Measurements from ENCODE around the gene TMEM100. TPM values are rescaled to one million over a fixed set of nuclear protein-coding genes. Genes with fewer than 3 reads are reported as not detected.

The TMEM100 gene
- total and polyA plus RNA-seq, 10 of the 15 experiments (the other 5 are each of a cell fraction or from before 2014, with no cell fraction given) = not detected

GRCh38 chr17:55676274-55676673 is 46.4 kb downstream of the TMEM100 start:
- no peaks in the 10 kb centered on the region for H3K79me2 ChIP-seq (ENCODE audit: control insufficient read depth, insufficient read depth, low read length)
- in situ Hi-C loops (cut with MboI) = no loop called here
- H3K36me3 ChIP-seq (ENCODE audit: control insufficient read depth in 2 of 2, insufficient read depth in 2 of 2, low read length in 1 of 2) = no peaks in the 10 kb centered on the region
- no peak overlapping the region for H3K4me2 ChIP-seq (ENCODE audit: control insufficient read depth, insufficient read depth)
- H3K9me3 ChIP-seq (replicated peaks; ENCODE audit: control insufficient read depth, insufficient read depth, low read length) = no peaks in the 10 kb centered on the region; the same call in 2 of the 3 replicates
- intact Hi-C loops (cut with micrococcal nuclease; ENCODE audit: unreplicated experiment) = no loop called here
- no peak overlapping the region for H3K27ac ChIP-seq (ENCODE audit: control insufficient read depth, insufficient read depth)
- no peaks in the 10 kb centered on the region for H4K20me1 ChIP-seq (ENCODE audit: control insufficient read depth, insufficient read depth)
- ChIA-PET SMC1A (ENCODE audit: uncharacterized antibody, unreplicated experiment) (no interaction called here), RAD21 (ENCODE audit: unreplicated experiment) (no interaction called here), CTCF (no interaction called here), POLR2A (no interaction called here)
- H2AFZ ChIP-seq (ENCODE audit: control insufficient read depth, low read depth, low read length) = no peak overlapping the region
- FAIRE-seq (no peak), DNase-seq (ENCODE audit: low read depth, low spot score) (no peak), ATAC-seq (no peak)
- H3K4me3 ChIP-seq = no peak overlapping the region
- no peaks in the 10 kb centered on the region for H3K4me1 ChIP-seq (ENCODE audit: control insufficient read depth, insufficient read depth, low read length)
- BruUV-seq (replicated peaks) = no TSS peak
- TF ChIP-seq, protein P1, sequence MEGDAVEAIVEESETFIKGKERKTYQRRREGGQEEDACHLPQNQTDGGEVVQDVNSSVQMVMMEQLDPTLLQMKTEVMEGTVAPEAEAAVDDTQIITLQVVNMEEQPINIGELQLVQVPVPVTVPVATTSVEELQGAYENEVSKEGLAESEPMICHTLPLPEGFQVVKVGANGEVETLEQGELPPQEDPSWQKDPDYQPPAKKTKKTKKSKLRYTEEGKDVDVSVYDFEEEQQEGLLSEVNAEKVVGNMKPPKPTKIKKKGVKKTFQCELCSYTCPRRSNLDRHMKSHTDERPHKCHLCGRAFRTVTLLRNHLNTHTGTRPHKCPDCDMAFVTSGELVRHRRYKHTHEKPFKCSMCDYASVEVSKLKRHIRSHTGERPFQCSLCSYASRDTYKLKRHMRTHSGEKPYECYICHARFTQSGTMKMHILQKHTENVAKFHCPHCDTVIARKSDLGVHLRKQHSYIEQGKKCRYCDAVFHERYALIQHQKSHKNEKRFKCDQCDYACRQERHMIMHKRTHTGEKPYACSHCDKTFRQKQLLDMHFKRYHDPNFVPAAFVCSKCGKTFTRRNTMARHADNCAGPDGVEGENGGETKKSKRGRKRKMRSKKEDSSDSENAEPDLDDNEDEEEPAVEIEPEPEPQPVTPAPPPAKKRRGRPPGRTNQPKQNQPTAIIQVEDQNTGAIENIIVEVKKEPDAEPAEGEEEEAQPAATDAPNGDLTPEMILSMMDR (IDR thresholded peaks at IDR 0.05 in 2 of 3, conservative IDR thresholded peaks at IDR 0.05 in 1 of 3; ENCODE audit: control insufficient read depth in 2 of 3, extremely low read depth in 1 of 3, insufficient read depth in 1 of 3, low read depth in 3 of 3, low read length in 3 of 3) = no peak
- no peak for TF ChIP-seq MLLT1 (IDR thresholded peaks at IDR 0.05)
- TF ChIP-seq POU2F2 (IDR thresholded peaks at IDR 0.05; ENCODE audit: borderline replicate concordance, low read depth, low read length) = no peak
- TF ChIP-seq, protein P2, sequence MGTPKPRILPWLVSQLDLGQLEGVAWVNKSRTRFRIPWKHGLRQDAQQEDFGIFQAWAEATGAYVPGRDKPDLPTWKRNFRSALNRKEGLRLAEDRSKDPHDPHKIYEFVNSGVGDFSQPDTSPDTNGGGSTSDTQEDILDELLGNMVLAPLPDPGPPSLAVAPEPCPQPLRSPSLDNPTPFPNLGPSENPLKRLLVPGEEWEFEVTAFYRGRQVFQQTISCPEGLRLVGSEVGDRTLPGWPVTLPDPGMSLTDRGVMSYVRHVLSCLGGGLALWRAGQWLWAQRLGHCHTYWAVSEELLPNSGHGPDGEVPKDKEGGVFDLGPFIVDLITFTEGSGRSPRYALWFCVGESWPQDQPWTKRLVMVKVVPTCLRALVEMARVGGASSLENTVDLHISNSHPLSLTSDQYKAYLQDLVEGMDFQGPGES (IDR thresholded peaks at IDR 0.05) = no peak
- no peak for TF ChIP-seq POLR2AphosphoS2 (IDR thresholded peaks at IDR 0.05; ENCODE audit: low read depth, low read length)
- TF ChIP-seq, protein P3, sequence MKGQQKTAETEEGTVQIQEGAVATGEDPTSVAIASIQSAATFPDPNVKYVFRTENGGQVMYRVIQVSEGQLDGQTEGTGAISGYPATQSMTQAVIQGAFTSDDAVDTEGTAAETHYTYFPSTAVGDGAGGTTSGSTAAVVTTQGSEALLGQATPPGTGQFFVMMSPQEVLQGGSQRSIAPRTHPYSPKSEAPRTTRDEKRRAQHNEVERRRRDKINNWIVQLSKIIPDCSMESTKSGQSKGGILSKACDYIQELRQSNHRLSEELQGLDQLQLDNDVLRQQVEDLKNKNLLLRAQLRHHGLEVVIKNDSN (IDR thresholded peaks at IDR 0.05; ENCODE audit: borderline replicate concordance, extremely low read length, insufficient read depth, low read depth, low read length) = no peak
- TF ChIP-seq, protein P4, sequence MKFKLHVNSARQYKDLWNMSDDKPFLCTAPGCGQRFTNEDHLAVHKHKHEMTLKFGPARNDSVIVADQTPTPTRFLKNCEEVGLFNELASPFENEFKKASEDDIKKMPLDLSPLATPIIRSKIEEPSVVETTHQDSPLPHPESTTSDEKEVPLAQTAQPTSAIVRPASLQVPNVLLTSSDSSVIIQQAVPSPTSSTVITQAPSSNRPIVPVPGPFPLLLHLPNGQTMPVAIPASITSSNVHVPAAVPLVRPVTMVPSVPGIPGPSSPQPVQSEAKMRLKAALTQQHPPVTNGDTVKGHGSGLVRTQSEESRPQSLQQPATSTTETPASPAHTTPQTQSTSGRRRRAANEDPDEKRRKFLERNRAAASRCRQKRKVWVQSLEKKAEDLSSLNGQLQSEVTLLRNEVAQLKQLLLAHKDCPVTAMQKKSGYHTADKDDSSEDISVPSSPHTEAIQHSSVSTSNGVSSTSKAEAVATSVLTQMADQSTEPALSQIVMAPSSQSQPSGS (IDR thresholded peaks at IDR 0.05; ENCODE audit: low read length) = no peak
- no peak for TF ChIP-seq FOXK2 (IDR thresholded peaks at IDR 0.05)
- no peak for TF ChIP-seq CBX3 (IDR thresholded peaks at IDR 0.05; ENCODE audit: borderline replicate concordance, low read depth)
- H3K9ac ChIP-seq (ENCODE audit: control insufficient read depth, insufficient read depth, low read length) = no peak overlapping the region
- 0% methylated on average over 1 of the region's 1 CpG for WGBS (ENCODE audit: insufficient coverage, insufficient replicate concordance, low lambda C conversion rate, missing lambda C conversion rate)
- H3K27me3 ChIP-seq (replicated peaks in 1 of 2; ENCODE audit: control insufficient read depth in 2 of 2, insufficient read depth in 2 of 2, low read length in 1 of 2) = no peaks in the 10 kb centered on the region

Measured in GM12878 (cell line).